ENCODE data around the gene ZRANB3.

GRCh38 chr2:135144343-135144742 is 386.7 kb downstream of the ZRANB3 start:
- no peak for TF ChIP-seq CTCF (IDR thresholded peaks at IDR 0.05; ENCODE audit: poor library complexity)
- TF ChIP-seq EZH2 (IDR thresholded peaks at IDR 0.05; ENCODE audit: borderline replicate concordance) = no peak

Data from hepatocyte (in vitro differentiated cells).